IMR-90 (cell line): ENCODE measurements around the gene GPR137. TPM values are rescaled to one million over a fixed set of nuclear protein-coding genes. Genes with fewer than 3 reads are reported as not detected.

Experiments used
- ATAC-seq: fragments of 200-7000 bp; cut with Tn5 transposase; 2 replicates; pipeline ENCODE4 v1.9.1; 2020; ENCODE audit warnings: low read depth, mild to moderate bottlenecking, moderate library complexity
- BruUV-seq: library from RNA; stranded (reverse); fragments of 400-500 nt; replicated peaks from 2 replicates; lab custom pipeline; 2021; lab: Mats Ljungman, UMichigan
- CTCF ChIA-PET: fragments of 300-600 bp; formaldehyde crosslinking; extraction: SDS; loops from one replicate; lab custom pipeline; 2021; ENCODE audit warnings: antibody characterized with exemption; lab: Yijun Ruan, JAX
- POLR2A ChIA-PET: fragments of 300-600 bp; sonication (Branson Sonifier 250); formaldehyde crosslinking; loops from one replicate; lab custom pipeline; 2022; ENCODE audit warnings: antibody characterized with exemption; ENCODE audit not compliant: unreplicated experiment; lab: Charles Lee
- DNase-seq: peaks from one replicate; pipeline ENCODE4 v3.0.0; 2013
- H2AFZ ChIP-seq: replicated peaks from 2 replicates; pipeline ENCODE3; 2013; ENCODE audit warnings: low read length, mild to moderate bottlenecking; ENCODE audit not compliant: poor library complexity
- H2AK5ac ChIP-seq: 2 replicates; pipeline ENCODE4 v1.6.1; 2013; ENCODE audit warnings: low read depth, low read length, inconsistent platforms
- H2AK9ac ChIP-seq: replicated peaks from 2 replicates; pipeline ENCODE3; 2013; ENCODE audit warnings: mild to moderate bottlenecking, low read depth, low read length, moderate library complexity; ENCODE audit not compliant: poor library complexity
- H2BK120ac ChIP-seq: 2 replicates; pipeline ENCODE4 v1.6.1; 2013; ENCODE audit warnings: low read depth, low read length, inconsistent platforms
- H2BK15ac ChIP-seq: 3 replicates; pipeline ENCODE4 v1.6.1; 2013; ENCODE audit warnings: low read depth, low read length, inconsistent platforms
- H2BK20ac ChIP-seq: 2 replicates; pipeline ENCODE4 v1.6.1; 2013; ENCODE audit warnings: low read depth, mild to moderate bottlenecking, inconsistent platforms, low read length, moderate library complexity
- H2BK5ac ChIP-seq: 2 replicates; pipeline ENCODE4 v1.6.1; 2013; ENCODE audit warnings: mild to moderate bottlenecking, low read depth, low read length, inconsistent platforms; ENCODE audit not compliant: poor library complexity, severe bottlenecking
- H3K14ac ChIP-seq: replicated peaks from 2 replicates; pipeline ENCODE4 v1.6.1; 2013; ENCODE audit warnings: low read depth, low read length, inconsistent platforms
- H3K18ac ChIP-seq: 2 replicates; pipeline ENCODE4 v1.6.1; 2013; ENCODE audit warnings: low read depth, low read length, control low read depth
- H3K23ac ChIP-seq: 2 replicates; pipeline ENCODE4 v1.6.1; 2013; ENCODE audit warnings: low read depth, low read length, inconsistent platforms
- H3K27ac ChIP-seq: 2 replicates; pipeline ENCODE4 v1.5.1; 2013; ENCODE audit warnings: mild to moderate bottlenecking, control low read depth, low read length; ENCODE audit not compliant: insufficient read depth
- H3K27me3 ChIP-seq: 2 replicates; pipeline ENCODE4 v1.6.1; 2013; ENCODE audit warnings: low read length; ENCODE audit not compliant: control insufficient read depth, insufficient read depth
- H3K36me3 ChIP-seq: 2 replicates; pipeline ENCODE4 v1.6.1; 2013; ENCODE audit warnings: low read length, mixed read lengths; ENCODE audit not compliant: control insufficient read depth, insufficient read depth
- H3K4ac ChIP-seq: 2 replicates; pipeline ENCODE4 v1.6.1; 2013; ENCODE audit warnings: low read depth, low read length, inconsistent platforms
- H3K4me1 ChIP-seq: 2 replicates; pipeline ENCODE4 v1.6.1; 2013; ENCODE audit warnings: low read length, mixed read lengths; ENCODE audit not compliant: control insufficient read depth, insufficient read depth
- H3K4me2 ChIP-seq: 2 replicates; pipeline ENCODE4 v1.6.1; 2013; ENCODE audit warnings: low read depth, mild to moderate bottlenecking, control low read depth, low read length, moderate library complexity
- H3K4me3 ChIP-seq: 2 replicates; pipeline ENCODE4 v1.5.1; 2013; ENCODE audit warnings: low read depth, mild to moderate bottlenecking, control low read depth, low read length, moderate library complexity; ENCODE audit not compliant: insufficient read depth
- H3K56ac ChIP-seq: 2 replicates; pipeline ENCODE4 v1.6.1; 2013; ENCODE audit warnings: low read length, inconsistent platforms; ENCODE audit not compliant: insufficient read depth; ENCODE audit errors: extremely low read depth
- H3K79me1 ChIP-seq, 2 experiments: 2 replicates each; pipeline ENCODE4 v1.6.1; 2013; ENCODE audit warnings: low read length in 2 of 2, inconsistent platforms in 1 of 2, low read depth in 1 of 2
- H3K9ac ChIP-seq: 2 replicates; pipeline ENCODE4 v1.6.1; 2013; ENCODE audit warnings: low read depth, low read length, control low read depth
- H3K9me1 ChIP-seq: 2 replicates; pipeline ENCODE4 v1.6.1; 2013; ENCODE audit warnings: low read length, inconsistent platforms; ENCODE audit not compliant: insufficient read depth
- H3K9me3 ChIP-seq: 2 replicates; pipeline ENCODE4 v1.6.1; 2013; ENCODE audit warnings: low read length; ENCODE audit not compliant: control insufficient read depth, insufficient read depth
- H4K20me1 ChIP-seq: 2 replicates; pipeline ENCODE4 v1.6.1; 2013; ENCODE audit warnings: low read length, inconsistent platforms; ENCODE audit not compliant: insufficient read depth
- H4K5ac ChIP-seq: 2 replicates; pipeline ENCODE4 v1.6.1; 2013; ENCODE audit warnings: mild to moderate bottlenecking, low read depth, low read length, control low read depth
- H4K8ac ChIP-seq, 2 experiments: 2 replicates each; pipeline ENCODE4 v1.6.1; 2013; ENCODE audit warnings: low read depth in 2 of 2, low read length in 2 of 2, control low read depth in 1 of 2, inconsistent platforms in 1 of 2
- H4K91ac ChIP-seq: 2 replicates; pipeline ENCODE4 v1.6.1; 2013; ENCODE audit warnings: low read depth, low read length, inconsistent platforms; ENCODE audit not compliant: insufficient read depth
- CEBPB ChIP-seq: IDR thresholded peaks from 2 replicates; pipeline ENCODE4 v1.6.1; 2012; ENCODE audit warnings: low read depth, low read length, improper control_type of control experiment
- ELK1 ChIP-seq: fragments of 150-350 bp; IDR thresholded peaks from 2 replicates; pipeline ENCODE4 v1.6.1; 2016; ENCODE audit warnings: low read depth, mild to moderate bottlenecking, low read length, moderate library complexity, borderline replicate concordance
- WGBS, 2 experiments: methylation state at CpG; one replicate each; pipeline versions ENCODE4 v1.1.5 to v1.1.7; 2013; ENCODE audit warnings: missing lambda C conversion rate in 2 of 2; ENCODE audit not compliant: insufficient read length in 1 of 2; ENCODE audit errors: extremely low coverage in 2 of 2; 5-methylcytosine and 5-hydroxymethylcytosine counted together
- dilution Hi-C: fragments of 300-500 bp; cut with HindIII; formaldehyde crosslinking; loops from one replicate; pipeline ENCODE4 v1.14.3; 2018; ENCODE audit warnings: low sequenced_read_pairs; ENCODE audit not compliant: unreplicated experiment
- in situ Hi-C: fragments of 300-500 bp; cut with MboI; formaldehyde crosslinking; loops from 3 replicates; pipeline ENCODE4 v1.14.3; 2019; ENCODE audit warnings: low sequenced_read_pairs, inconsistent platforms, mixed read lengths
- intact Hi-C: fragments of 100-400 bp; cut with micrococcal nuclease; formaldehyde crosslinking; loops from 2 replicates; pipeline ENCODE4 v1.10.0; 2022
- polyA plus RNA-seq, 3 experiments: library from polyadenylated mRNA; depleted of rRNA; stranded (reverse); fragments of >200 nt; gene quantifications; 2 replicates each; pipeline ENCODE4 v1.2.3, GENCODE V29; 2012; ENCODE audit warnings: low replicate concordance in 1 of 3
- total RNA-seq: library from RNA; depleted of rRNA; stranded (reverse); fragments of >200 nt; gene quantifications from 2 replicates; pipeline ENCODE4 v1.2.3, GENCODE V29; 2012

The GPR137 gene
- total and polyA plus RNA-seq, 2 of the 4 experiments (the other 2 are of a cell fraction) = 3.6 to 26.0 TPM

- Histone ChIP-seq H3K9ac (peak overlapping the region; percentile 75), H3K4me2 (peak overlapping the region; percentile 73), H3K23ac (peak overlapping the region; percentile 74), H2BK5ac (peak overlapping the region; percentile 61), H3K4me1 (peaks cover 11% of the 10 kb centered on the region), H3K9me3 (no peaks in the 10 kb centered on the region), H4K20me1 (no peaks in the 10 kb centered on the region; the same call in 1 of the 2 replicates), H3K4ac (peak overlapping the region; percentile 88), H4K91ac (peak overlapping the region; percentile 94), H4K5ac (peak overlapping the region; percentile 51), H2AK9ac (peak overlapping the region; percentile 90), H2AFZ (peak overlapping the region; percentile 96), H3K18ac (peak overlapping the region; percentile 1; the same call in 1 of the 2 replicates), H3K56ac (peak overlapping the region; percentile 82), H3K27me3 (no peaks in the 10 kb centered on the region), H3K4me3 (peak overlapping the region; percentile 56), H2AK5ac (peak overlapping the region; percentile 94), H2BK20ac (0 out of 2 replicates have a peak overlapping the region, but pooled peaks have one; percentile 20), H2BK120ac (peak overlapping the region; percentile 67), H2BK15ac (0 out of 3 replicates have a peak overlapping the region, but pooled peaks have one; percentile 39), H3K36me3 (peaks cover 10% of the 10 kb centered on the region; the same call in 1 of the 2 replicates), H3K9me1 (peaks cover 5% of the 10 kb centered on the region; the same call in 1 of the 2 replicates), H4K8ac (peak overlapping the region; percentile 77 to 96), H3K27ac (peak overlapping the region; percentile 76), H3K79me1 (peaks cover 9 to 33% of the 10 kb centered on the region in 2 experiments), H3K14ac (peak overlapping the region; percentile 87)
- in situ Hi-C loops (no loop called here), dilution Hi-C loops (no loop called here), intact Hi-C loops (loop anchor here (1.0 kb wide), 1 partner anchor 39 kb away; the partner anchor contains the start of gene DNAJC4)
- TF ChIP-seq ELK1 = no peak
- peak; percentile 37; the same call in 1 of the 2 replicates for TF ChIP-seq CEBPB
- DNase-seq (peak; percentile 41), ATAC-seq (peak; percentile 10)
- ChIA-PET CTCF (interaction anchor here (1.3 to 1.5 kb wide), 2 partner anchors 8 to 65 kb away, joined by 3 read pairs; no protein-coding TSS in a partner anchor), POLR2A (interaction anchor here (1.2 kb wide), 1 partner anchor 19 kb away, joined by 3 read pairs; no protein-coding TSS in a partner anchor)
- no TSS peak for BruUV-seq
- WGBS, 2 experiments = 20% methylated on average over 1 of the region's 34 CpGs; no CpG with 5 or more reads in 1 of the 2 experiments
Observed at GRCh38 chr11:64268893-64269539, 16.6 kb upstream of the GPR137 start.
